GM19455 (cell line): ENCODE data around the gene SYT7.

ENCODE experiments used
- ATAC-seq: cut with Tn5 transposase; IDR thresholded peaks from one replicate; pipeline ENCODE4 v1.9.1; 2021; ENCODE audit not compliant: unreplicated experiment

Gene SYT7

GRCh38 chr11:61586792-61587430 lies 6.0 kb upstream of the SYT7 start:
- ATAC-seq = no peak

DNA sequence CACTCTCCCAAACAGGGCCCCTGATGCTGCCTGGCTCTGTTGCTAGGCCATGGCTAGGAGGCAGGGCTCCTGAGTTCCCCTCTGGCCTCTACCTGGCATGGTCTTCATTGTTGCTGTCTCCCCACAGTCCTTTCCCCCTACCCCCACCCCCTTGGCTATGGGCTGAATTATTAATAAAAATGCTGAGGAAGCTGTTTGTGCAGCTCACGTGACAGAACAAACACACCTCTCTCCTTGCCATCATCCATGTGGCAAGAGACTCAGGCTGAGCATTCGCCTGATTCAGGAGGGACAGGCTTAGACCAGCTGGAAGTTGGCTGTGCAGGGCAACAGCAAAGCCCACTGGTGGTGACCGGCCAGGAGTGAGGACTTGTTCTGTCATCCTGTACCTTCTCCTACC lies 4.2 kb upstream of the SYT7 start:
- no peak for ATAC-seq

DNA sequence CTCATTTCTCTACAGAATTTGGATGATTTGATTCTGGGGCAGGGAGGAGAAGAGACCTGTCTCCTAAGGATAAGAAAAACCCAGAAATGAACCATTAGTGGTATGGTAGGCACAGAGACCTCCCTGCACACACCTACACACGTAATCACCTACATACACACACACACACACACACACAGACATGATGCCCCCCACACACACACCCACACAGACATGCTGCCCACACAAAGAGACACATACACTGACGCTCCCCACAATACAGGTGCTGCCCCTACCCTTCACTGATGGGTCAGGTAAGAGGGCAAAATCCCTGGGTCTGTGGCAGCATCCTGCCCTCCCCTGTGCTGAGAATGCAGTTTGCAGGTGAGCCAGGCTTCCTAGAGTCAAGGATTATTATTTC lies 1.1 kb upstream of the SYT7 start:
- ATAC-seq = no peak

GRCh38 chr11:61580271-61580888 lies 496 bp downstream of the SYT7 start:
- no peak for ATAC-seq

- no peak for ATAC-seq
These were observed 1.1 kb downstream of the SYT7 start for GRCh38 chr11:61579676-61580270.

DNA sequence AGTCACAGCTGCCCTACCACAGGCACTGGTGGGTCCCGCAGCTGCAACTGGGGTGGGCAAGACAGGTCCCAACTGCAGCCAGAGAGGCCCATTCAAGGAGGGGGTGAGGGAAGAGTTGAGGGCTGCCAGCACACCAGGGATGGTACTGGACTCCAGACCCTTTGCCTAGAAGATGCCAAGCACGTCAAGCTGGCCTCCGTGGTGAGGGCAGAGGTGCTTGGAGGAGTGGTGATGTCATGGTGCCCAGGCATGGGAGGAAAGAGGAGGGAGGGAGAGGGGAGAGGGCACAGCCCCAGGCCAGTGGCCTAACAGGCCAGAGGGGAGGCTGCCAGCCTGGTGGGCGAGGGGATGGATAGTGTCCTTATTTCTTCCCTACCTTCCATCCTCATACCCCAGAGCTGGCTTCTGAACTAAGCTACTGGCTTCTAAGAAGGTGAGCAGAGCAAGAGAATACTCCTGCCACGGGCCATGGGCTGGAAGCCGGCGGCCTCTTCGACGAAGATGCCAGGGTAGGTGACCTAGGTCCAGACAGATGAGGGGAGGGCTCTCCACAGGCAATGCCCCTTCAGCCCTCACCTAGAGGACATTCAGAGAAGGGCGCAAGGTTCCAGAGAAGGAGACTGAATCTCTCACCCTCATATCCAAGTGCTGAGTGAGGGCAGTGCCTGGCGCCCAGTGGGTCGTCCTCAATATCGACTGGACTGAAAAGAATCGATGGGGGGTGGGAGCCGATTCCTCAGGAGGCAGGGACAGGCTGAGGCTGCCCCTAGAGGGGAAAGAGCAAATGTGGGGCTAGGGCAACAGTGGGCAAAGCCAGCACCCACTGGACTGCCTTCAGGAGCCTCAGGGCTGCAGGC lies 1.8 kb downstream of the SYT7 start:
- ATAC-seq = no peak

GRCh38 chr11:61577383-61578118 lies 3.3 kb downstream of the SYT7 start:
- no peak for ATAC-seq

GRCh38 chr11:61575886-61576861 lies 4.7 kb downstream of the SYT7 start:
- no peak for ATAC-seq

DNA sequence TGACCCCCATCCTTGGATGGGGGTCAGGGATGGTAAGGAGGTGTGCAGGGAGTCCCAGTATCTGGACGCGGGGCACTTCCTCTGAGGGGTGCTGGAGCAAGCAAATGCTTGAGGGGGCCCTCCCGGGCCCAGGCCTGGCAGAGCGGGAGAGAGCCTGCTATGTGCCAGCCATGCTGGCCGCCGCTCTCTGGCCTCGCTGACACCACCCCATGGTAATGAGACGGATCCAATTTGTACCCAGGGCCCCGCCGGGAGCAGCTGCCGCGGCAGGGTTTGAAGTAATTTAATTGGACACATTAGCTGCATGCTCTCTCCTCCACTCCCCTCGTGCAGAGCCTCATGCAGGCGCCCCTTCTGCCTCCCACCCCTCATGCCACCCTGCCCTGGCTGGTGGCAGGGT lies 6.3 kb downstream of the SYT7 start:
- ATAC-seq = no peak

- no peak for ATAC-seq
These were observed 8.0 kb downstream of the SYT7 start for GRCh38 chr11:61572913-61573312.

DNA sequence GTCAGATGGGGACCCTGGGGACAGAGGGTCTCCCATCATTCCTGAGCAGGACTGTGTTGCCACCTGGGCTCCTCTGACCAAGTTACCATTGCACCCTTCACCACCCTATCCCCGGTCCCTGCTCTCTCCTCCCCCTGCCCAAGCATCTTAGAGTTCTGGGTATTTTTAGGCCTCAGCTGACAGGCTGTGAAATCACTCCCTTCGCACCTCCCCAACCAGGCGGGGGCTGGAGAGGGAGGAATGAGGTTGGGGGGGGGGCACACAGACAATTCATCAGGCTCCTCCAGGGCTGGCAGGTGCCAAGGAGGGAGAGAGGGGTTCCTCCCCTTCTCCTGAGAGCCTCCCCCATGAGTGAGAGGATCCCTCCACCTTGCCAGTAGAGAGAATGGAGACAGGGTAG lies 9.0 kb downstream of the SYT7 start:
- ATAC-seq = no peak

- no peak for ATAC-seq
These were observed 9.5 kb downstream of the SYT7 start for GRCh38 chr11:61571337-61571736.

- ATAC-seq = no peak
These were observed 11.2 kb downstream of the SYT7 start for GRCh38 chr11:61569701-61570100.

DNA sequence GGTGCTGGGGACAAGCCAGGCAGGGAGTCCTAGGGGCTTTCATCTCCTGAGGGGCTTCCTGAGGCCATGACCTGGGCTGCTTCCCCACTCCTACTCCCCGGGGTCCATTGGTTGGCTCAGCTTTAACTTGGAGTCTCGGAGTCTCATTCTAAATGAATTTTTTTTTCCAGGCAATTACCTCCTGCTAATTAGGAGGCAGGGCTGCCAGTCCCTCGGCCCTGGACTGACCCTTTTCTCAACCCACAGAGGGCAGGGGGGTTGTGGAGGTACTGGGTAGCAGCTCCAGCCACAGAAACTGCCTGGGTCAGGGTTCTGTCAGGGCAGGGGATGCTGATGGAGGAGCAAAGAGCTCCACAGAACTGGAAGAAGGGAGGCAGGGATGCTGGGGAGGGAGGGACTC lies 11.9 kb downstream of the SYT7 start:
- no peak for ATAC-seq

DNA sequence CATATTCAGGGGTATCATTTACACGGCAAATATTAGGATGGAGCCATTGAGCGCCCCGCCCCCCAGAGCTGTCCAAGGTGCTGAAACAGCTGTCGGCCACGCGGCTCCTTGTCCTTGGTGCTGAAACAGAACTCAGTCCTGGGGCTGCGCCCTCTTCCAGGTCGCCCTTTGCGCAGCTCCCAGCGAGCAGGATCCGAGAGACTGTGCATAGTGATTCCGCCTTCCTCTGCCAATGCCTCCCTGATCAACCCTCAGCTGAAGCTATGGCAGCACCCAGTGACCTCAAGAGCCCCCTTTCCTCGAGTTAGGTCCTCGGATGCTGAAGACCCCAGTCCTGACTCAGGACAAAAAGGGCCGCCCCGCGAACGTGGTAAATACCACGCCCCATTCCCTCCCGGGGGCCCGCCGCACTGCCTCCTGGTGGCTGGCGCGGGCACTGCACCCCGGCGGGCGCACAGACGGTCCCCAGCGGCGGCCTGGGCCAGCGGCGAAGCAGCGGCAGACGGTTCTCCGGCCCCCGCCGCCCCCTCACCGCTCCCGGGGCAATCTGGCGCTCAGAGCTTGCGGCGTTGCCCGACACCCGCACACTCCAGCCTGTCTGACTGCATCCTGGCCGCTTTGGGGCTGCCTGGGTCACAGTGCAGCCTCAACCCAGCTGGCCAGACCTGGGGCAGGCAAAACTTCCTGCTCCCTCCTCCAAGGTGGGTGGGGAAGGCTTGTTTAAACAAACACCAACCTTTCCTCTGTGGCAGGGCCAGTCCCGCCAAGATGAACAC lies 13.4 kb downstream of the SYT7 start:
- ATAC-seq = no peak

DNA sequence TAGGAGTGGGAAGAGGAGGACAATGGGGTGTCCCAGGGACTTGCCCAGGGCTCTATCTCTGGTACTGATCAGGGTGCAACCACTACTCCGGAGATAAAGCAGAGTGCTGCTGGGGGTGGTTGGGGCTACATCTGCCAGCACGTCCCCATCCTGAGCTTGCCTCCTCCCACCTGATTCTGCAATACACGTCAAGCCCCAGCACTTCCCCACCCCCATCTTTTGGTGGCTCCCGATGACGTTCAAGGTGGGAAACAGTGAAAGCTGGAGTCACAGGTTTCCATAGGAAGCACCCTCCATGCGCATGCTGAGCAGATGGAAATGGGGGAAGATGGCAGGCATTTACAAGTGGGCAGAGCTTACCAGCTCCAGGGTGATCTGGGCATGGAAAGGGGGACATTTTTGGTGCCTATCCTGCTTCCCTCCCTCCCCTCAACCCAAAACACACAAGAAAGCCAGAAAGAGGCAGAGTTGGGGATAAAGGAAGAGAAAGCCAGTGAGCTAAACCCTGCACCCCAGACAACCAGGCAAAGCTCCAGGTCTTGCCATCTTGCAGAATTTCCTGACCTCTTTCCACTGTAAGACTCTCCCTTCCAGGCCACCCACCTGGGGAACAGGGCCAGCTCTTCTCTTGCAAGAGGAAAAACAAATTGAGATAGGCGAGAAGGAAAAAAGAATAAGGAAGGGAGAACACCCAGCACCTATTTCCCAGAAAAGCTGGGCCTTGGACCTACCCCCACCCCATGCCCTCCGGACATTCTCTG lies 15.8 kb downstream of the SYT7 start:
- no peak for ATAC-seq

DNA sequence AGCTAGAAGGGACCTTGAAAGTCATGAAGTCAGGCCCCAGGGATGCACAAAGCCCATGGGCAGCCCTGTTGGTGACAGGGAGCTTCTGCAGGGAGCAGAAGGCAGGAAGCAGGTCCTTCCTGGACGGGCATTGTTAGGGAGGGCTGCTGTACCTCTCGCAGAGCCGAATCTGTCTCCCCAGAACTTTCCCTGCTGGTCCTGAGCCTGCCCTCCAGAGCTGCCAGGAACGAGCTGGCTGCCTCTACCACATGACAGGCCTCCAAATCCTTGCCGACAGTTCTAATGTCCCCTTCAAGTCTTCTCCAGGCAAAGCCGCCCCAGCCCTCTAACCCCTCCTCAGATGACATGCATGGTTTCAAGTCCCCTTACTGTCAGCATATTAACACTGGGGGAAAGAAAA lies 20.1 kb downstream of the SYT7 start:
- no peak for ATAC-seq

DNA sequence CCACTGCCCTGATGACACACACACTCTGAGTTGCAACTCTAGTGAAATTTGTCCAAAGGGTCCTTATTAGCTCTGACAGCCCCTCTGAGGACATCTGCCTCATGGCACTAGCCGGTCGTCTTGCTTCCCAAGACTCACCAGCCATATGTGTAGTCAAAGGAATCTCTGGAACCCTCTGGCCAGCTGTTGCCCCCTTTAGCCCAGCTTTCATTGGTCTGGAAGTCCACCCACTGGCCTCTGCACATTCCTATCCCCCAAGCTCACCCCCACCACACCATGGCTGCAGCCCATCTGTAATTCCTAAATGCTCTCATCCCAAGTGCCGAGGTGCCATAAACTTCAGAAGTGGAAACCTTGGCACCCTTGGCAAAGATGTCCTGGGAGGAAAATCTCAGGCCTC lies 24.3 kb downstream of the SYT7 start:
- no peak for ATAC-seq
